LNCaP clone FGC (cell line): ENCODE results near the gene AMER2.

Experiments used
- DNase-seq: peaks from one replicate; pipeline ENCODE4 v3.0.0-alpha.2; 2011; ENCODE audit warnings: low read depth
- H3K4me3 ChIP-seq: 2 replicates; pipeline ENCODE4 v1.5.1; 2011; ENCODE audit warnings: mild to moderate bottlenecking, low read depth, low read length, control low read depth
- TF ChIP-seq, protein P1 (sequence below): IDR thresholded peaks from 2 replicates; pipeline ENCODE4 v1.5.1; 2012; ENCODE audit warnings: mild to moderate bottlenecking; ENCODE audit not compliant: control insufficient read depth, insufficient read depth; ENCODE audit errors: extremely low read depth

AMER2 gene

GRCh38 chr13:25187596-25187995 lies 15.5 kb upstream of the AMER2 start:
- no peak overlapping the region for H3K4me3 ChIP-seq
- DNase-seq, result no peak
- TF ChIP-seq, protein P1, sequence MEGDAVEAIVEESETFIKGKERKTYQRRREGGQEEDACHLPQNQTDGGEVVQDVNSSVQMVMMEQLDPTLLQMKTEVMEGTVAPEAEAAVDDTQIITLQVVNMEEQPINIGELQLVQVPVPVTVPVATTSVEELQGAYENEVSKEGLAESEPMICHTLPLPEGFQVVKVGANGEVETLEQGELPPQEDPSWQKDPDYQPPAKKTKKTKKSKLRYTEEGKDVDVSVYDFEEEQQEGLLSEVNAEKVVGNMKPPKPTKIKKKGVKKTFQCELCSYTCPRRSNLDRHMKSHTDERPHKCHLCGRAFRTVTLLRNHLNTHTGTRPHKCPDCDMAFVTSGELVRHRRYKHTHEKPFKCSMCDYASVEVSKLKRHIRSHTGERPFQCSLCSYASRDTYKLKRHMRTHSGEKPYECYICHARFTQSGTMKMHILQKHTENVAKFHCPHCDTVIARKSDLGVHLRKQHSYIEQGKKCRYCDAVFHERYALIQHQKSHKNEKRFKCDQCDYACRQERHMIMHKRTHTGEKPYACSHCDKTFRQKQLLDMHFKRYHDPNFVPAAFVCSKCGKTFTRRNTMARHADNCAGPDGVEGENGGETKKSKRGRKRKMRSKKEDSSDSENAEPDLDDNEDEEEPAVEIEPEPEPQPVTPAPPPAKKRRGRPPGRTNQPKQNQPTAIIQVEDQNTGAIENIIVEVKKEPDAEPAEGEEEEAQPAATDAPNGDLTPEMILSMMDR, result no peak

DNA sequence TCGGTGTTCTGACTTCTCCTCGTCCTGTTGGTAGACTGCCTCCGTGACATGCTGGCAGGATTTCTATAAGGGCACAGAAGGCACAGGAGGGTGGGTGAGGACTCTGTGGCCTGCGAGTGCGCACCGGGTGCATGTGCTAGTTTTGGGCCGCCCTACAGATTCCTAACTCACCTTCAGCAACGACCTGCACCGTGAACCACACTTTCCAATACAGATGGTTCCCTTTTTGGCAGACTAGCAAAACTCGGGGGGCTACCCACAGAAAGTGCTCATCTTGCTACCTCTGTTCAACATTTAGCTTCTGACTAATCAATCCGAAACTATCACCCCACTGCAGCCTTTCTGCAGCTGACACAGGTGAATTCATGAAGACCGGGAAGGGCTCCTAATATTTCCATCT lies 14.1 kb upstream of the AMER2 start:
- TF ChIP-seq, protein P1, result no peak
- no peak overlapping the region for H3K4me3 ChIP-seq
- DNase-seq, result no peak

DNA sequence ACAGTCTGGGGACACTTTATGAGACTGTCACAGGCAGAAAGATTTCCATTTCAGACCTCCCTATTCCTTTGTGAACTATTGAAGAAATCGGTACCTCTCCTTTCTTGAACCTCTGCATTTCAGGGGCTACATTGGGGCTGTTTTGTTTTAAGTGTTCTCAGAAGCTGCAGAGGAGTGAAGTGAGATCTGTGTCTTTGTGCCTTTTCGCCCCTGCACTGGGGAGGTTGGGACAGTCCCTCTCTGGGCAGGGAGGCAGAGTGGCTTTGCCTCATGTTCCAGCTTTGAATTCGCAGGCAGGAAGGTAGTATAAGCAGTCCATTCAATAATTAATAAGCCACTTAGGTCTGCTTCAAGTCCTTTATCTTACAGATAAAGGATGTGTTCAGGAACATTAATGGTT lies 9.5 kb upstream of the AMER2 start:
- TF ChIP-seq, protein P1, result no peak
- H3K4me3 ChIP-seq, result no peak overlapping the region
- no peak for DNase-seq

DNA sequence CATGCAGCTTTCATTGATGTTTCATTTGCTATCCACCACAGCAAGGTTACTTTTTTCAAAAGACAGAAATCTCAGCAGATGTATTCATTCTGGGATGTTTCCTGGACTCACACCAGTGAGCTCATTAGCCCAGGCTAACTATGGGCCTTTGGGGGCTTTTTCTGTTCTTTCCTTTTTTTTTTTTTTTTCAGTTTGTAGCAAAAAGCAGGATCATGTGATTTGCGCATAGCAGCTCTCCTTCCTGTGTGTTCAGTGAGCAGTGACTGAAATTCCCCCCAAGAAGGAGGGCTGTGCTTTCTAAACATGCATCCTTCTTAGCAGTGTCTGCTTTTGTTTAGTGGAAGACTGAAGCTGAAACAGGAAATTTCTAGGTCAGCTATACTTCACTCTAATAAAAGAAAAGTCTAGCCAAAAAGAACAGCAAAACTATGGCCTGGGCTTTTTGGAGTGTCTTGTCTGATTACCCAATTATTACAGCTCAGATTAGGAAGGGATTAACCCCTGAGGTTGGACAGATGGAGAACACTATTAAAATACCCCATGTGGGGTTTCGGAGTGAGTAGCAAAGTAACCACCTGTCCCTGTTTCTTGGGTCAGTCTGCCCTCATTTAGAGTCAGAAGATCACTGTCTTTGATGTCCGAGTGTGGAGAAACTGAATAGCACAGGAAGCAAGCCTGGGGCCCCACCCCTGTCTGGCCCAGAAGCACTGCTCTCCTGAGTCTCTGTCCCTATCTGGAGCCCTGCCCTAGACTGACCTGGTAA lies 8.9 kb upstream of the AMER2 start:
- H3K4me3 ChIP-seq, result no peak overlapping the region
- TF ChIP-seq, protein P1, result no peak
- DNase-seq, result no peak

DNA sequence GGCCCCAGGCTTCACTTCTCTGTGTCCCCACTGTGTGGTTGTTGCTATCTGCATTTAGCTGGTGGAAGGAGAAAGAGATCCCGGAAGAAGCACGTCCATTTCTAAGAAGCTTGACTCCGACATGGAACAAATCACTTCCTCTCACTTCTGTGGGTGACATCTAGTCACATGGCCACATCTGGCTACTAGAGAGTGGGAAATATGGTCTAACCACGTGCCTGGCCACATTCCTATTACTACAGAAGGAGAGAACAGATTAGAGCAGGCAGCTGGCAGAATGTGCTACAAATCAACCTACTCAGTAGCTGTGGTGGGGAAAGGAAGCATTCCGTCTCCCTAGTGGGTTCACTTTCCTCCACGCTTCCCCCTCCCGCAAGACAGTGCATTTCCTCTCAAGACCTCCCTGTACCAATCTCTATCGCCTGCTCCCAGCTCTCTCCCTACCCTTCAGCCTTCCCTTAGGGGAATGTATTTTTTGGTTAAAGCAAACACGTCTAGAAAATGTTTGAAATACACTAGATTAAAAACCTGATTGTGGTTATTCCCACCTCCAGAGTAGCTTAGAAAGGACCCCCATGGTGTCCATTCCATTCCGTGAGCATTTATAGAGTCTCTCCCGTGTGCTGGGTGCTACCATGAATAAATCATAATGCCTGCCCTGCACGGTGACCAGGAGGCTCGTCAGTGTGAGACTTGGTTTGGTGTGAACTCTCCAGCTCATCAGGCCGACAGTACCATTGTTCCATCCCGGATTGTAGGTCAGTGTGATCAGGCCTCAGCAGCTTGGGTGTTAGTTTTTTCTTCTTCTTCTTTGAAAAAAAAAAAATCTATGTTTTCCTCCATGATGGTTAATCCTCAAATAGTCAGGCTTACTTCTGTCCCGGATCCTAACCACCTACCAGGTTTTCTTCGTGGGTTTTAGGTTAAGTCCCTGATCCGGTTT lies 8.0 kb upstream of the AMER2 start:
- no peak overlapping the region for H3K4me3 ChIP-seq
- TF ChIP-seq, protein P1, result no peak
- DNase-seq, result no peak

DNA sequence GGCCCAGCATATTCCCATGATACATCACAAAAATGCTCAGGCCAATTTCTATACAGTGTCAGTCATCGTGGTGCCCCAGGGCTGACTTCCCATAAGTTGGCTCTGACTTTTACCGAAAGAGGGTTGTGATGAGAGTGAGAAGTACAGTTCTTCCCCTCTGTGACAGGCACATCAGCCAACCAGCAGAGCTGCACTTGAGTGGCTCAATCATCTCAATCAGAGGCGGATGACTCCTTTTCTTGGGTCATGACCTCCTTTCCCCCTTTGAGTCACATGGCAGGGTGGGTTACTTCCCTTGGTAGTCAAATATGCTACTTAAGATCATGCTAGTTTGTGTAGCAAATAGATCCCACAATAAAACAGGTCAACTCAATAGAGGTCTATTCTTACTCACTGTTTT lies 6.9 kb upstream of the AMER2 start:
- TF ChIP-seq, protein P1, result no peak
- no peak for DNase-seq
- no peak overlapping the region for H3K4me3 ChIP-seq
